Measurements from ENCODE around the gene ADRB1.

GRCh38 chr10:114002422-114002821 lies 41.2 kb upstream of the ADRB1 start:
- TF ChIP-seq CTCF (IDR thresholded peaks at IDR 0.05; ENCODE audit: low read depth, low read length, poor library complexity, severe bottlenecking) = no peak
- TF ChIP-seq EZH2phosphoT487 (IDR thresholded peaks at IDR 0.05; ENCODE audit: borderline replicate concordance, low read length) = no peak

All from DOHH2 (cell line).